NCI-H1105 treated with DMSO at 0.1 percent for 48 hours (cell line): ENCODE results near the gene PLA1A.
"Not testable (repeated sequence)": the region's sequence is repeated elsewhere in the genome, so short reads cannot be mapped to it uniquely, and the experiment has no call there.

Experiments
- DNase-seq: peaks from one replicate; lab custom pipeline; 2025; lab: John Stamatoyannopoulos, UW

PLA1A gene, protein sequence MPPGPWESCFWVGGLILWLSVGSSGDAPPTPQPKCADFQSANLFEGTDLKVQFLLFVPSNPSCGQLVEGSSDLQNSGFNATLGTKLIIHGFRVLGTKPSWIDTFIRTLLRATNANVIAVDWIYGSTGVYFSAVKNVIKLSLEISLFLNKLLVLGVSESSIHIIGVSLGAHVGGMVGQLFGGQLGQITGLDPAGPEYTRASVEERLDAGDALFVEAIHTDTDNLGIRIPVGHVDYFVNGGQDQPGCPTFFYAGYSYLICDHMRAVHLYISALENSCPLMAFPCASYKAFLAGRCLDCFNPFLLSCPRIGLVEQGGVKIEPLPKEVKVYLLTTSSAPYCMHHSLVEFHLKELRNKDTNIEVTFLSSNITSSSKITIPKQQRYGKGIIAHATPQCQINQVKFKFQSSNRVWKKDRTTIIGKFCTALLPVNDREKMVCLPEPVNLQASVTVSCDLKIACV

DNA sequence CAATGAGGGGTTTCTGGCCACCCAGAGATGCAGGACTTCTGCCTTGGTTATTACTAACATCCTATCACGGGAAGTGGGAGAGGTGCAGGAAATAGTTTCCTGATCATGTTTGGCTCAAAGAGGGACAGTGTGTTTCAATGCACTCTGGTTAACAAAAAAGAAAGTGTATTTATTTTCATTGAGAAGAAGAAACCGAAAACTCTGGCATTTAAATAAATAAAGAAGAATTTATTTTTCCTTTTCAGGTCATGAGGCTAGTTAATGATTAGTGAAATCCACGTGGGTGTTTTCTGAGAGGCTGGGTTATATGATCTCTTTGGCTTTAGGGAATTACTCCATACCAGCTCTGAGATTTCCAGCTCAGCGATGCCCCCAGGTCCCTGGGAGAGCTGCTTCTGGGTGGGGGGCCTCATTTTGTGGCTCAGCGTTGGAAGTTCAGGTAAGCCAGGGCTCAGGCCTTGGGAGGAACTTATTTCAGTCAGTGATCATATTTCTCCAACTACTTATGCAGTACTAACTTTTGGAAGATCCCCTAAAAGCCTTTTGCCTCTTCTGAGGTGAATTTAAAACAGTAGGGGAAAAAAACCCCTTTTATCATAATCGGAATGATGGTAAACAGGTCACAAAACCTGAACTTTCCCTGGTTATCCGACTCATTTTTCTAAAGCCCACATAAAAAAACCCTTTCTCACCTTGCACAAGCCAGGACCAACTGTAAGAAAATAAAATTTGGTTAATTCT is at the start of gene PLA1A:
TSS of gene PLA1A (plus strand) at position 338 of the 741 bp plus-strand sequence. CDS start at position 367, 29 bp downstream.
- no peak for DNase-seq

DNA sequence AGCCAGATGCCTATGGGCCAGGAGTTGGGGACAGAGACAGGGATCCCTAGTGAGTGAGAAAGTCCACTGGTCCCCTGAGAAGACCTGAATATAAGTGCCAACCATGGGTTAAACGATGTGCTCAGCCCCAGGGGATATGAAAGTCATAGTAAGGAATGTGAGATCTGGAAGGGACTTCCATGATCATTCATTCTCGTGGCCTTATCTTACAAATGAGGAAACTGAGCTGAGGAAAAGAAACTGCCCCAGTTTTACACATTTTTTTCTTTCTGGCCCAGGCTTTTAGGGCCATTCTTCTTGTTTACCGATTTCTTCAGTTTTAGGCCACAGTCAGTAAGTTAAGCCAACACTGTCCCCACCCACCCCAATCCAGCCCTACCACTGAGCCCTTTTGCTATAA is 49.3 kb upstream of the PLA1A start:
- DNase-seq = no peak

DNA sequence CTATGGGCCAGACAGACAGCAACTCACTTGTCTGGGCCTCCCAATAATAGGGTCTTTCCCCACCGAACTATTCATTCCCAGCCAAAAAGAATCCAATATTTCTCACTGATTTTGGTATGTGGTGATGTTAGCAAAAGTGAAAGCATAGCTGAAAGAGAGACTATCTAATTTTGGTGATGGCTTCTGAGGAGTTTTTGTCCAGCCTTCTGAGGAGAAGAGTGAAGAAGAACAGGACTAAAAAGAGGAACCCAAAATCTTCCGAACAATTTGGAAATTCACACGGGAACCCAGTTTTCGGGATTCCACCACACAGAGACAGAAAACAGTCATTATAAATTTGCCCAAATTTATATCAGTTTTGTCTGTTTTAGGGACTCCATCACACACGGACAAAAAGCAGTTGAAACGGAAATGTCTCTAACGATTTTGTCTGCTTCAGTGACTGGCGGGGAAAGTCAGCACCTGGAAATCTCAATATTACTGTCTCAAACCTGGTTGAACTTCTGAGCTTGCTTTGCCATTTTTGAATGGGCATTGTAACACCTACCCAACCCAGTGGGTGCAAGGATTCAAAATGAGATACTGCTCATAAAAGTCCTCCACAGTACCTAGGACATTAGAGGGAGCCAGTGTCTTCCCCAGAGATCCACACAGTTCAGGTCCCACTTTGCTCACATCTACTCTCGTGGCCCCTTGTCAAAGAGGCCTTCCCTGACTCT is 47.3 kb upstream of the PLA1A start:
- DNase-seq = no peak

DNA sequence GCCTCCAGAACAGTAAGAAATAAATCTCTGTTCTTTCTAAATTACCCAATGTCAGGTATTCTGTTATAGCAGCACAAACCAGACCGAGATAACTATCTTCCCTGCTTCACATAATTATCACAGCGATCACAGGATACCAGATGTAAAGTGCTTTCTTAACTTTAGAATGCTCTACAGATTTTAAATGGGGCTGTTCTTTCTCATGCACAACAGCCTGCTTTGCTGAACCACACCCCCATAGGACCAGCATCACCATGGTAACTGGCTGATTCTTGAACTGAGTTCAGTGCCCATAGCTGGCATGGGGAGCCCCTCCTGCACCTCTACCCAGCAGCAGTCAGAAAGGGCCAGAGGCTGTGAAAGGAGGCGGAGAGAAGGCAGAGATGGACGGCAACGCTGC is 46.1 kb upstream of the PLA1A start:
- no peak for DNase-seq

DNA sequence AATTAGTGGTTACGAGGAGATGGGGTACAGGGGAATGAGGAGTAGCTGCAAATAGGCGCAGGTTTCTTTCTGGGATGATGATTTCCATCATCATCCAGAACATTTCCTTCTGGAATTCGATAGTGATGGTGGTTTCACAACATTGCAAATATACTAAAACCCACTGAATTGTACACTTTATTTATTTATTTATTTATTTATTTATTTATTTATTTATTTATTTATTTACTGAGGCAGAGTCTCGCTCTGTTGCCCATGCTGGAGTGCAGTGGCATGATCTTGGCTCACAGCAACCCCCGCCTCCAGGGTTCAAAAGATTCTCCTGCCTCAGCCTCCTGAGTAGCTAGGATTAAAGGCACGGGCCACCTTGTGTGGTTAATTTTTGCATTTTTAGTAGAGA is 44.8 kb upstream of the PLA1A start:
- not testable (repeated sequence) for DNase-seq

DNA sequence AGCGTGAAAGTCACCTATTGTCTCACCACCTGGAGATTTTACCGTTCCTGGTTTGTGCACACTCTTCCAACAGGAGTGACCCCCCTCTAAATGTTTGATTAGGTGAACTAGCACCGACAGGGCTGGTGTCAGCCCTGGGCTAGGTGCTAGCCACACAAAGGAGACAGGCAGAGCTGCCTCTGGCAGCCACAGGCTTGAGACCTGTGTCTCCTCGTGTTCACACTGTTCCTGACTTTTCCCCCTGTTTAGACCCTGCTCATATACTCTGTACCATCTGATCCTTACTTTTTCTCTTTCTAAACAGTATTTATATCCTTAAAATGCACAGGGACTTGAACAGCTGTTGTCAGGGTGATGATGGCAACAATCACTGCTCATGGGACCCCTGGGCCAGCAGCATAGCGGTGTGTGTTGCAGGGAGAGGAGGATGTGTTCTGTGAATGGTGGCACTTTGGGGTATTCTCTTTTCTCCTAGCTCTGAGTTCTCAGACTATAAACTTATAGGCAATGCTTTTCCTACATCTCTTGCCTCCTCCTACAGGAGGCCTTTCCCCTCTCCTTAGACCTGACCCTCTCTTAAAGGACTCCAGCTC is 43.8 kb upstream of the PLA1A start:
- no peak for DNase-seq

DNA sequence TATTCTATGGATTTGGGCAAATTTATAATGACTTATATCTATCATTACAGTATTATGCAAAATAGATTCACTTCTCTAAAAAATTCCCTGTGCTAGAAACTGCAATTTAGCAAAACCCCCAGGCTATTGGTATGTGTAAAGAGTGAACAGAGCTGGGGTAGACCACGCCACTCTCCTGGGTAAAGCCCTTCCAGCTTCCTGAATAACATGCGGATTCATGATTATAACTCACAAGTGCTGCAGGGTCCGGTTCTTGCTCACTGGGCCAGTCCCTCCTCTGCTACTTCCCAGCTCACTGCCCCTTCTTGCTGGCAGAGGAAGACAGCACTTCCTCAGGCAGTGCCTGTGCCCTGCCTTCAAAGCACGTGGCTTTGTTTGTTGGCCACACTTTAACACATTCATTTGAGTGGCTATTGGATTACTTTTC is 42.4 kb upstream of the PLA1A start:
- DNase-seq = no peak

DNA sequence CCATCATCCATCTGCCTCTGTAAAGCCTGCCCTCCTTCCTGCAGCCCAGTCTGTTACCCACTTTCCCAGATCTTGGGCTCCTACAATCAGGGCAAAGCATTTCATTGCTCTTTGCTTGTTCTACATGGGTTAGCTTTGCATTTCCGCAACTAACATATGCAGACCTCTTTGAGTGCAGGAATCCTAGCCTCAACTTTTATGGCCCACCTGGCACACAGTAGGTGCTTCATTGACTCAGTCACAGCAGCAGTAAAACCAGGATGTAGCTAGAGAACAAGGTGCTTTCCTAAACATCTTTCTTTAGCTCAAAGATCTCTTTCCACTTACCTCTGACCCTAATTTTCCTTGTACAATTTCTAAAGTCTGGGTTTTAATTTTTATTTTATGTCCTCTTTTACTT is 41.8 kb upstream of the PLA1A start:
- DNase-seq = no peak

DNA sequence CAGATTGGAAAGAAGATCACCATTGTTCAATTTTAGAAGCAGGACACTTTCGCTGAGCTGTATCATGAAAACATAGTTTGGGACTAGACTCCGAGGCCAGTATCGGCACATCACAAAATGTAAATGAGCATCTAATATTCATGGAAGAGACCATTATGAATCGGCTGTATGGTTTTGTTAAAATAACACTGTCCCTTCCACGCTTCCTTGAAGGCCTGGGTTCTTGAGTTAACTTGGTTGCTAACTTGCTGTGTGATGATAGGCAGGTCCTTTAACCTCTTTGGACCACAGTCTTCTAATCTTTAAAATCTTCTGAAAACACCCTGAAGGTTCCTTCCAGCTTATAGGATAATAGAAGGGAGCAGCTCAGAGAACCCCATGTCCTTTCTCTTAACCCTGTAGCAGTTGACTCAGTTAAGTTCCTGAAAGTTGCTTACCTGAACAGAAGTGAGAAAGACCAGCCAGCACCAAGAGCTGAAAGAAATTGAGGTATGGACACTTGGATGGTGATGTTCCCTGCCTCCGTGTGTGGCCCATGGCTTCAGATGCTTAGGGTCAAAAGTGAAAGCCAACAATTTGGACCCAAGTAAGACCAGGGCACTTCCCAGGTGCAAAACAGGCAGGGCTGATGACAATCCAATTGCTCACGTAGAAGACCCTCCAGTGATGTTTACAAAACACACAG is 40.4 kb upstream of the PLA1A start:
- DNase-seq = no peak

DNA sequence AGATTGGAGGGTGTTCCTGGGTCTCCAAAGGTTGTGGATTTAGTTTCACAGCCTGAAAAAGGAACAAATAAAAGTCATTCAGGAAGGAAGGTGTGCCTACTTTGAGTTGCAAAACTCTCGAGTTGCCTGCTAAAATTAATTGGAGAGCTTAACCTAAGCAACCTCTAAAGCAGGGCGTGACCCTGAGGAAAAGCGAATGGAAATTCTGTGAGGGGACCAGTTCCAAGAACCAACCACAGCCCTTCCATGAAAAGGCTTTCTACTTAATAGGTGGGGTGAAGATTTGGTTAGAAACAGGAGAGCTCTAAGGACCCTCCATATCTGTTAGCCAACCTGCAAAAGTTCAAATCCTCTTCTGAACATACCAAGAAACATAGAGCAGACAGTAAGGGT is 39.8 kb upstream of the PLA1A start:
- DNase-seq = no peak

DNA sequence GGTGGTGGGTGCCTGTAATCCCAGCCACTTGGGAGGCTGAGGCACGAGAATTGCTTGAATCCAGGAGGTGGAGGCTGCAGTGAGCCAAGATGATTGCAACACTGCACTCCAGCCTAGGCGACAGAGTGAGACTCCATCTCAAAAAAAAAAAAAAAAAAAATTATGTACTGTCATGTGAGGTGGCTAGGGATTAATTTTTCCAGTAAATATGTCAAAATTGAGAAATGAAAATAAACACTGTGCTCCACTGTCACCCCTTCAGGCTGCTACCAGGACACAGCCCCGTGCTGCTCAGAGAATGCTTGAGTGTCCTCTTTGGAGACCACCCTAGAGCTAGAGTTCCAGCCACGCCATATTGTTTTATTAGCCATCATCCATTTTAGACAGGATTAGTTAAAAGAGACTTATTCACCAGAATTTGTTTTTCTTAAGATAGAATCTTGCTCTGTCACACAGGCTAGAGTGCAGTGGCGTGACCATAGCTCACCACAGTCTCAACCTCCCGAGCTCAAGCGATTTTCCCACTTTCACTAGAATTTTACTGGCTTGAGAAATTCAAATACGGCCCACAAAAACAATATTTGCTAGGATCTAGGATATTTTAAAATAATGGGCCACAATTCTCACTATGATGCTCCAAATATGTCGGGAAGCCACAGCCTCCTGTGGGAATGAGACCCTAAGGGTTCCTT is 38.9 kb upstream of the PLA1A start:
- no peak for DNase-seq

DNA sequence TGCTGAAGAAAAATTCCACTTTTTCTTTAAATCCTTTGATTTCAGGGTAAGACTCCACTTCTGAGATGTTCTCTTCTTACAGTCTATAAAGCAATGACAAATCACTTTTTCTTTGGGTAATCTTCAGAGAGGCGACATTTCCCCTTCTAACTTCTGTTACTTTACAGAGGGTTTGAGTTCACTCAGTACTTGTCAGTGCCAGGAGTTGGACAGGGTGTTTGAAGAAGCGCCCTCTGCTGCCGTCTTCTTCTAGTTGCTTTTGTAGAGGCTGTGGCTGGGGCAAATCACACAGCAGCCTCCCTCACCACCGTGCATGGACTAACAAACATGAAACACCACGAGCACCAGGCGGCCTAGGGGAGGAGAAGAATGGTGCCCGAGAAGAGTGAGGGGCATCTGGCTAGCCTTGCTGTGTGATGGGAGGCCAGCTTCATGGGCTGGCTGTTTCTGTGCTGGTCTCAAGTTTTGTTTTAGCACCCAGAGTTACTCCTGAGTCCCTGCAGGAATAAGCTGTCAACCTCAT is 38.2 kb upstream of the PLA1A start, which contains the start of gene CD80:
TSS of gene CD80 (minus strand) at position 174 of the 523 bp plus-strand sequence. CDS start 1,886 bp downstream, outside the sequence.
- peak; percentile 11 for DNase-seq

DNA sequence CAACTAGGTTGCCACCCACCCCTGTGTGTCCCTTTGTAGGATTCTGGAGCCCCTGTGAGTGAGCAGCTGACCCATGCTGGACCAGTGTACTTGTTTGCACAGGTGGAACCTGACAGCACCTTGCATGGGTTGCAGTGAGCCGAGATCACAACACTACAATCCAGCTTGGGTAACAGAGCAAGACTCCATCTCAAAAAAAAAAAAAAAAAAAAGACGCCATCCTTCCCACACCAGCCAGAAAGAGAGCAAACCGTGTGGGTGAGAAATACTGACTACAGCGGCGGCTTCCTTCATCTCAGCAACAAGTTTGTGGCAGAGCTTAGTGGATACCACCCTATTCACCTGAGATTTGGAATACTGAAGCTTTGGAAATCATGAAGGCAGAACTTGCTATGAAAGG is 37.5 kb upstream of the PLA1A start:
- DNase-seq = no peak

DNA sequence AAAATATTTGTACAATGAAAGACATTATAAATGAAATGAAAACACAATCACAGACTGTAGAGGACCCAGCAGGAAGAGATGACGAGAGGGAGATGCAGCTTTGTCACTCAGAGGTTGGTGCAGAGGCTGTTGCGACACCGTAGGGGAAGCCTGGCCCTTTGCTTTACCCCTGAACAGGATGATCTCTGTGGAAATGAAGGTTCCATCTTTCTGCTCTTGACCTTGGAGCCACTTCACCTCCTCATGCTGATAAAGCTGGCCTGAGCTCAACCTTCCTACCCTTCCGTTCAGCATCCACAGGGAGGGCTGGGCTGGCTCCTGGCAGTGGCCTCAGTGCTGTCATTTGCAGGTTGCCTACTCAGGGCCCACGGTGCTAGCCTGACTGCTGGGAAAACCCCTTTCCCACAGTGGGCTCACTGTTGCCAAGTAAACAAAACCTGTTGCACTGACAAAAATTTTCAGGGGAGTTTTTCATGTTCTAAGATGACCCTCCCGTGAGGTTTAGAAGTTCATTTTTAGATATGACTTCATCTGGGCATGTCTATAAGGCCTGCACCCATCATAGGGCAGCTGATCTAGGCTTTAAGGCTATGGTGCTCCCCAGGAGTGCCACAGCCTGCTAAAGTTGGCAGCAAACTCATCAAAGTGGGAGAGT is 35.3 kb upstream of the PLA1A start:
- no peak for DNase-seq

DNA sequence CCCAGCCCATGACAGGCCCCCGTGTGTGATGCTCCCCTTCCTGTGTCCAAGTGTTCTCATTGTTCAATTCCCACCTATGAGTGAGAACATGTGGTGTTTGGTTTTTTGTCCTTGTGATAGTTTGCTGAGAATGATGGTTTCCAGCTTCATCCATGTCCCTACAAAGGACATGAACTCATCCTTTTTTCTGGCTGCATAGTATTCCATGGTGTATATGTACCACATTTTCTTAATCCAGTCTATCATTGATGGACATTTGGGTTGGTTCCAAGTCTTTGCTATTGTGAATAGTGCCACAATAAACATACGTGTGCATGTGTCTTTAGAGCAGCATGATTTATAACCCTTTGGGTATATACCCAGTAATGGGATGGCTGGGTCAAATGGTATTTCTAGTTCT is 34.4 kb upstream of the PLA1A start:
- DNase-seq = not testable (repeated sequence)

DNA sequence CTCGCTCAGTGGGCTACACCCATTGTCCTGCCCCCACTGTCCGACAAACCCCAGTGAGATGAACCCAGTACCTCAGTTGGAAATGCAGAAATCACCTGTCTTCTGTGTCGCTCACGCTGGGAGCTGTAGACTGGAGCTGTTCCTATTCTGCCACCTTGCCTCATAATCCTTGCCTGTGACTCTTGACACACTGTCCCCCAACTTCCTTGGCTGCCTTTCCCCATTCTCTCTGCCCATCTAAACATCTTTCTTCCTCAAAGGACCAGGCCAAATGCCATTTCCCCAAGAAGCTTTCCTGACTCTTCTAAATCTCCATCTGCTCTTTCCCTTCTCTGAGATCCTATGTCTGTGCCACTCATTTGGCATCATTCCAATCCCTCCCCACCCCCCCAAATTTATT is 28.5 kb upstream of the PLA1A start:
- DNase-seq = no peak

DNA sequence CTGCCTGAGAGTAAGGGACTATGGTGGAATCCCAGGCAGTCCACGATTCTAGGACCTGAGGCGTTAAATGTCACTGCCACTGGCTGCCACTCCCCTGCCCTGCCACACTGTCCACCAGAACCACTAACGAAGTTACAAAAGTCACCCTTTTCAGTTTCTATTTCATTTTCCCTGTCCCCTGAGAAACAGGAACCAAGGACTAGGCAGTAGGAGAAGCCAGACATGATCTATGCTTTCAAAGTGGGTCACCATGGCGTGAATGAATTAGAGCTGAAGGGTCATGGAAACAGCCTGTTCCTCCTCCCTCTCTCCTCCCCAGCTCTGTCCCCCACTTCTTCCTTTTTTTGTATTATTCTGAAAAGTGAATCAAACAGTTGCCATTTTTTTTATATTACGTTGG is 27.5 kb upstream of the PLA1A start:
- no peak for DNase-seq

DNA sequence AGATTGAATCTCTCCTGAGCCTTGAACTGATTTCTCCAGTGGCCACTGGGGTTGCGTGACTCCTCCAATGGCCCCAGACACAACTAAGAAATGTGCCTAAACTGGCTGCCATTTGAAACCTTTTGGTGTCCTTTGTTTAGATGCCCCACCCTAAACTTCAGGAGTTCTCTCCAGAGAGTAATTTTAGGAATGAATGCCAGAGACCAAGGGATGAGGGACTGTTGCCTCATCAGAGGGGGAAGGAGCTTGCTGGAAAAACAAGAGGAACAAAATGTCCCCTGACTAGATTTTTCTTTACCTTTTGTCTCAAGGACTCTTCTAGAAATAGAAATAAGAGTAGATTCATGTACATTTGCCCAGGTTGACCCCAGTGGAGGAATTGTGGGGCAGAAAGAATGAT is 26.5 kb upstream of the PLA1A start:
- no peak for DNase-seq

DNA sequence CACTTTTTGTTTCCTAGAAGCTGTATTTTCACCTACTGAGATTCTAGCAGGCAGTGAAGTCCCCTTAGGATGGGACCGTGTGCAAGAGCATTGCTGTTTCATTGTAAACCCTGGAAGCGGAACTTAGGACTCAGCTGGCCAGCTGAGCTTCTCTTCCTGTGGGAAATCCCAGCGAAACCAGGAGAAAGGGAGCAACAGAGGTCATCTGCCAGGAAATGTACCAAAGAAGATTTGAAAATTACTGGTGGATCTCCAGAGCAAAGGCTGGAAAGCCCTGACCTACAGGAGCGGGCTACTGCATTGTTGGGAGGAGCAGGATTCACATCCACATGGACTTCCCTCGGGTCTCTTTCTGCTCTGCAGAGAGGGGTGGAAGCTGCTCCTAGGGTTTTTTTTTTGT is 26.0 kb upstream of the PLA1A start:
- DNase-seq = no peak

DNA sequence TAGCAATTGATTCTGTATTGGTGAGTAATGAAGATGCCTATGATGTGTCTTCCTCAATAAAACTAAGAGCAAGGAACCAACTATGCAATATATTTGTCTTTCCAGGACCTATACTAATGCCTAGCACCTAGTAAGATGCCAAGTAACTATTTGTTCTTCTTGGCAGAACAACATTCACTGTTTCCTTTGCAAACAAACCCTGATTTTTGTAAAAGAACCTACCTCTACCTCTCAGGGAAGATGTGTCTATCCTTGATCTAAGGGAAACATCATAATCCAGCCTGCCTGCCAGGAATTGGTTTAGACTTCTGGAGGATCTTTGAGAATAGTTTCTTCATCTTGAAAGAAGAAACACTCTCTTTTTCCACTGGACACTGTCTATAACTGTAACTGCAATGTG is 22.2 kb upstream of the PLA1A start:
- DNase-seq = no peak
